ENCODE results near the gene CRLF1. TPM values are rescaled to one million over a fixed set of nuclear protein-coding genes. Genes with fewer than 3 reads are reported as not detected.

Gene CRLF1
- total RNA-seq, 3 donors from 2014 or later: 0.32 to 0.76 TPM; not detected in 1

- Mint-ChIP-seq H3K9me3 (no peaks in the 10 kb centered on the region), H3K4me3 (no peak overlapping the region), H3K4me1 (ENCODE audit: low read depth) (peaks cover 10% of the 10 kb centered on the region), H3K27me3 (ENCODE audit: low read depth) (no peaks in the 10 kb centered on the region), H3K36me3 (ENCODE audit: insufficient read depth) (peaks cover 1% of the 10 kb centered on the region)
- ATAC-seq: no peak
- DNase-seq: no peak
Measured at GRCh38 chr19:18645035-18645511, 38.5 kb upstream of the CRLF1 start.

- H3K9me3 Mint-ChIP-seq: no peaks in the 10 kb centered on the region
Measured at GRCh38 chr19:18644196-18645034, 37.8 kb upstream of the CRLF1 start.

GRCh38 chr19:18639706-18640243 lies 33.2 kb upstream of the CRLF1 start:
- Mint-ChIP-seq H3K4me3 (no peak overlapping the region), H3K4me1 (ENCODE audit: low read depth) (peaks cover 23% of the 10 kb centered on the region), H3K36me3 (ENCODE audit: insufficient read depth) (peaks cover 4% of the 10 kb centered on the region), H3K27me3 (ENCODE audit: low read depth) (no peaks in the 10 kb centered on the region), H3K9me3 (no peaks in the 10 kb centered on the region)
- ATAC-seq: no peak
- no peak for DNase-seq

More at GRCh38 chr19:18644196-18645034, 37.8 kb upstream of the CRLF1 start:
- H3K4me3 Mint-ChIP-seq: no peak overlapping the region
- ATAC-seq (no peak), DNase-seq (no peak)
- H3K36me3 Mint-ChIP-seq (ENCODE audit: insufficient read depth): peaks cover 5% of the 10 kb centered on the region
- no peaks in the 10 kb centered on the region for H3K27me3 Mint-ChIP-seq (ENCODE audit: low read depth)
- peaks cover 11% of the 10 kb centered on the region for H3K4me1 Mint-ChIP-seq (ENCODE audit: low read depth)

- Mint-ChIP-seq H3K4me1 (ENCODE audit: low read depth) (peaks cover 24% of the 10 kb centered on the region), H3K27me3 (ENCODE audit: low read depth) (peaks cover 3% of the 10 kb centered on the region), H3K4me3 (peak overlapping the region; percentile 87), H3K9me3 (no peaks in the 10 kb centered on the region), H3K36me3 (ENCODE audit: insufficient read depth) (peaks cover 4% of the 10 kb centered on the region)
- ATAC-seq: no peak
- no peak for DNase-seq
Measured at GRCh38 chr19:18637673-18638630, 31.4 kb upstream of the CRLF1 start.

- Mint-ChIP-seq H3K36me3 (ENCODE audit: insufficient read depth) (peaks cover 4% of the 10 kb centered on the region), H3K4me1 (ENCODE audit: low read depth) (peaks cover 24% of the 10 kb centered on the region), H3K27me3 (ENCODE audit: low read depth) (peaks cover 3% of the 10 kb centered on the region), H3K4me3 (peak within 1 kb of the TSS; percentile 87), H3K9me3 (no peaks in the 10 kb centered on the region)
- DNase-seq (no peak), ATAC-seq (no peak)
Measured at GRCh38 chr19:18636969-18637629, 30.5 kb upstream of the CRLF1 start, which contains the start of gene KLHL26. KLHL26 (plus strand) TSS chr19:18637028; CDS start chr19:18637055, 27 bp downstream.

- Mint-ChIP-seq H3K4me3 (peak overlapping the region; percentile 87), H3K36me3 (ENCODE audit: insufficient read depth) (peaks cover 4% of the 10 kb centered on the region), H3K9me3 (no peaks in the 10 kb centered on the region), H3K27me3 (ENCODE audit: low read depth) (peaks cover 3% of the 10 kb centered on the region), H3K4me1 (ENCODE audit: low read depth) (peaks cover 24% of the 10 kb centered on the region)
- DNase-seq: peak; percentile 100
- ATAC-seq: peak; percentile 92 to 93
Measured at GRCh38 chr19:18636183-18636968, 29.8 kb upstream of the CRLF1 start.

GRCh38 chr19:18635831-18636182 lies 29.2 kb upstream of the CRLF1 start:
- Mint-ChIP-seq H3K27me3 (ENCODE audit: low read depth) (peaks cover 3% of the 10 kb centered on the region), H3K4me3 (peak overlapping the region; percentile 87), H3K4me1 (ENCODE audit: low read depth) (peaks cover 24% of the 10 kb centered on the region), H3K9me3 (no peaks in the 10 kb centered on the region), H3K36me3 (ENCODE audit: insufficient read depth) (peaks cover 4% of the 10 kb centered on the region)
- DNase-seq: no peak
- no peak for ATAC-seq

GRCh38 chr19:18634612-18635297 lies 28.2 kb upstream of the CRLF1 start:
- Mint-ChIP-seq H3K27me3 (ENCODE audit: low read depth) (peaks cover 7% of the 10 kb centered on the region), H3K9me3 (no peaks in the 10 kb centered on the region), H3K36me3 (ENCODE audit: insufficient read depth) (peaks cover 3% of the 10 kb centered on the region), H3K4me1 (ENCODE audit: low read depth) (peaks cover 24% of the 10 kb centered on the region), H3K4me3 (no peak overlapping the region)
- no peak for ATAC-seq
- DNase-seq: no peak

GRCh38 chr19:18633321-18633720 lies 26.7 kb upstream of the CRLF1 start:
- ATAC-seq: no peak
- H3K4me3 Mint-ChIP-seq: no peak overlapping the region

GRCh38 chr19:18629166-18630088 lies 22.8 kb upstream of the CRLF1 start:
- Mint-ChIP-seq H3K4me1 (ENCODE audit: low read depth) (no peaks in the 10 kb centered on the region), H3K36me3 (ENCODE audit: insufficient read depth) (no peaks in the 10 kb centered on the region), H3K9me3 (no peaks in the 10 kb centered on the region), H3K27me3 (ENCODE audit: low read depth) (peaks cover 10% of the 10 kb centered on the region), H3K4me3 (no peak overlapping the region)
- DNase-seq: no peak
- ATAC-seq: no peak

More at GRCh38 chr19:18633321-18633720, 26.7 kb upstream of the CRLF1 start:
- Mint-ChIP-seq H3K4me1 (ENCODE audit: low read depth) (peaks cover 21% of the 10 kb centered on the region), H3K27me3 (ENCODE audit: low read depth) (peaks cover 10% of the 10 kb centered on the region), H3K36me3 (ENCODE audit: insufficient read depth) (no peaks in the 10 kb centered on the region), H3K9me3 (no peaks in the 10 kb centered on the region)
- DNase-seq: no peak

- Mint-ChIP-seq H3K4me3 (no peak overlapping the region), H3K27me3 (ENCODE audit: low read depth) (peaks cover 8% of the 10 kb centered on the region), H3K9me3 (no peaks in the 10 kb centered on the region), H3K4me1 (ENCODE audit: low read depth) (no peaks in the 10 kb centered on the region), H3K36me3 (ENCODE audit: insufficient read depth) (no peaks in the 10 kb centered on the region)
- no peak for DNase-seq
- ATAC-seq: no peak
Measured at GRCh38 chr19:18626906-18627305, 20.3 kb upstream of the CRLF1 start.

- no peaks in the 10 kb centered on the region for H3K9me3 Mint-ChIP-seq
- no peak for DNase-seq
- no peaks in the 10 kb centered on the region for H3K4me1 Mint-ChIP-seq (ENCODE audit: low read depth)
- no peaks in the 10 kb centered on the region for H3K36me3 Mint-ChIP-seq (ENCODE audit: insufficient read depth)
- ATAC-seq: no peak
- peaks cover 20% of the 10 kb centered on the region for H3K27me3 Mint-ChIP-seq (ENCODE audit: low read depth)
- no peak overlapping the region for H3K4me3 Mint-ChIP-seq
Measured at GRCh38 chr19:18620902-18621301, 14.3 kb upstream of the CRLF1 start.
